Stimulated activated CD8-positive, alpha-beta memory T cell treated with anti-CD3 and anti-CD28 coated beads, Interleukin-12 subunit alpha, Interleukin-12 subunit beta, amount 100 ng/mL, for 1 hour (primary cell): ENCODE measurements around the gene MILR1.
"Not testable (repeated sequence)": the region's sequence is repeated elsewhere in the genome, so short reads cannot be mapped to it uniquely, and the experiment has no call there.

ENCODE experiments used
- DNase-seq: peaks from one replicate; pipeline ENCODE4 v3.0.0-alpha.2; 2020; ENCODE audit warnings: low read depth

MILR1 gene, protein sequence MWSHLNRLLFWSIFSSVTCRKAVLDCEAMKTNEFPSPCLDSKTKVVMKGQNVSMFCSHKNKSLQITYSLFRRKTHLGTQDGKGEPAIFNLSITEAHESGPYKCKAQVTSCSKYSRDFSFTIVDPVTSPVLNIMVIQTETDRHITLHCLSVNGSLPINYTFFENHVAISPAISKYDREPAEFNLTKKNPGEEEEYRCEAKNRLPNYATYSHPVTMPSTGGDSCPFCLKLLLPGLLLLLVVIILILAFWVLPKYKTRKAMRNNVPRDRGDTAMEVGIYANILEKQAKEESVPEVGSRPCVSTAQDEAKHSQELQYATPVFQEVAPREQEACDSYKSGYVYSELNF

DNA sequence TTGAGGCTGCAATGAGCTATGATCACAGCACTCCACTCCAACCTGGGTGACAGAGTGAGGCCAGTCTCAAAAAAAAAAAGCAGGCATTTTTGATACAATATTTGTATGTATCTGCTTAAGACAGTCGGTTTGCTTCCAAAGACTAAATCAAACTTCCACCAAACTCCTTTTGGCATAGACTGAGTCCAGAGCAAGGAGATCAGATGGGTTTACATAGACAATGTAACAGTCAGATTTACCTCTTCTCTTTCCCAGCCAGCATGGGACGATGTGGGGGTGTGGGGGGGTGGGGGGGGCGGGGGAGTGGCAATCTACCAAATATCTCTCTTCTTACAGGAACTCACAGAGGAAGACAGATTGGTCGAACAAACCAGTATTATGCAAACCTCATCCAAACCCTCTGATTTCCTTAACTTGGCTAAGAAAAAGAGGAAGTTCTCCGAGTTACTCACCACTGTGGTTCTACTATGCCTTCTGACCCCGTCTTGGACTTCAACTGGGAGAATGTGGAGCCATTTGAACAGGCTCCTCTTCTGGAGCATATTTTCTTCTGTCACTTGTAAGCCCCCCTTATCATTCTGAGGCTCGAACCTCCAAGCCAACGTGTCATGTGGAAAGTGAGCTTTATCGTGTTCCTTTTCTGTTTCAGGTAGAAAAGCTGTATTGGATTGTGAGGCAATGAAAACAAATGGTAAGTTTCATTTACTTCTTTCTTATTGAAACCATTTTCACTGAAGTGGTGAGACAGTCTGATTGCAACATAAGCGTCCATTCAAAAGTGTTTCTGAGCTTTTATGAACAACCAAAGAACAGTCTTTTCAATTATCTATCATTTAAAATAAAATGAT is at the start of gene MILR1:
Gene MILR1, plus strand, starts transcription at position 451 of the 848 bp plus-strand sequence. Its CDS starts 54 bp downstream, at position 505.
- no peak for DNase-seq

DNA sequence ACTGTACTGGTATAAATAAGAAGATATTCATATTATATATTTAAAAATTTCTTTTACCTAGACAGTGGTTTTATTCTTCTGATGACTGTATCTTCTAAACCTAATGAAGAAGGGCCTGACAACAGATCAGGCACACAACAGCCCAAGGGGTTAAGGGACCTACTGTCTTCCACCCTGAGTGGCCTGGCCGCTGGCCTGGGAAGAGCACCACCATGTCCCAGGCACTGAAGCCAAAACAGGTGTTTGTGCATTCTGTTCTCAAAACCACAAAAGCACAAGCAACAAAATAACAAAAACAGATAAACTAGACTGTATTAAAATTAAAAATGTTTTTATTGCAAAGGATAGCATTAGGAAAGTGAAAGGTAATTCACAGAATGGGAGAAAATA is 49.2 kb upstream of the MILR1 start:
- DNase-seq: no peak

DNA sequence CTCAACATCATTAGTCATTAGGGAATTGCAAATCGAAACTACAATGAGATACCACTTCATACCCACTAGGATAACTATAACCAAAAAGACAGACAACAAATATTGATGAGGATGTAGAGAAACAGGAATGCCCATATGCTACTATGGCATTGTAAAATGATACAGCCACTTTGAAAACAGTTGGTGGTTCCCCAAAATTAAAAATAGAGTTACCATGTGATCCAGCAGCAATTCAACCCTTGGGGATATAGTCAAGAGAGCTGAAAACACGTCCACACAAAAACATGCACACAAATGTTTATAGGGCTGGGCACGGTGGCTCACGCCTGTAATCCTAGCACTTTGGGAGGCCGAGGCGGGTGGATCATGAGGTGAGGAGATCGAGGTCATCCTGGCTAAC is 48.3 kb upstream of the MILR1 start:
- DNase-seq: no peak

DNA sequence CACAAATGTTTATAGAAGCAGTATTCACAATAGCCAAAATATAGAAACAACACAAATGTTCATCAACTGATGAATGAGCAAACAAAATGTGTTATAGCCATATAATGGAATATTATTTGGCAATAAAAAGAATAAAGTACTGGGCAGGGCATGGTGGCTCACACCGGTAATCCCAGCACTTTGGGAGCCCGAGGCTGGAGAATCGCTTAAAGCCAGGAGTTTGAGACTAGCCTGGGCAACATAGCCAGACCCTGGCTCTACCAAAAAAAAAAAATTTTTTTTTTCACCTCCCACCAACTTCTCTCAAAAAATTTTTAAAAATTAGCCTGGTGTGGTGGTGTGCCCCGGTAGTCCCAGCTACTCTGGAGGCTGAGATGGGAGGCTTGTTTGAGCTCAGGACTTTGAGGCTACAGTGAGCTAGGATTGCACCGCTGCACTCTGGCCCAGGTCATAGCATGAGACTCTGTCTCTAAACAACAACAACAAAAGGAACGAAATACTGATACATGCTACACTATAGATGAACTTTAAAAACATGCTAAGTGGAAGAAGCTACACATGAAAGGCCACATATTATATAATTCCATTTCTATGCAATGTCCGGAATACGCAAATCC is 47.6 kb upstream of the MILR1 start:
- DNase-seq: no peak

DNA sequence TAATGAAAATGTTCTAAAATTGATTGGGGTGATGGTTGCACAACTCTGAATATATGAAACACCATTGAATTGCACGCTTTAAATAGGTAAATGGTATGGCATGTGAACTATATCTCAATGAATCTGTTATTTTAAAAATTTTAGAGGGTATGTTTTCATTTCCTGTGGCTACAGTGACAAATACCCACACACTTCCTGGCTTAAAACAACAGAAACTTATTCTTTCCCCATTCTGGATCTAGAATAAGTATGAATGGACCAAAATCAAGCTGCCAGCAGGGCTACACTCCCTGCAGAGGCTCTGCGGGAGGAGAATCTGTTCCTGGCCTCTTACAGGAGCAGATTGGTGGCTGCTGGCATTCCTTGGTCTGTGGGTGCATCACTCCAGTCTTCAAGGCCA is 47.0 kb upstream of the MILR1 start:
- no peak for DNase-seq

DNA sequence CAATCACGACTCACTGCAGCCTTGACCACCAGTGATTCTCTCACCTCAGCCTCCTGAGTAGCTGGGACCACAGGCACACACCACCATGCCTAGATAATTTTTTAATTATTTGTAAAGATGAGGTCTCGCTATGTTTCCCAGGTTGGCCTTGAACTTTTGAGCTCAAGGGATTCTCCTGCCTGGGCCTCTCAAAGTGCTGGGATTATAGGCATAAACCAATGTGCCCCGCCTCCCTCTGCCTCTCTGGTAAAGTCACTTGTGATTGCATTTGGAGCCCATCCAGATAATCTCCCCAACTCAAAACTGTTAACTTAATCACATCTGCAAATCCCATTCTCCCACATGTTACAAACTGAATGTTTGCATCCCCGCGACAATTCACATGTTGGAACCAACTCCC is 46.4 kb upstream of the MILR1 start:
- no peak for DNase-seq

DNA sequence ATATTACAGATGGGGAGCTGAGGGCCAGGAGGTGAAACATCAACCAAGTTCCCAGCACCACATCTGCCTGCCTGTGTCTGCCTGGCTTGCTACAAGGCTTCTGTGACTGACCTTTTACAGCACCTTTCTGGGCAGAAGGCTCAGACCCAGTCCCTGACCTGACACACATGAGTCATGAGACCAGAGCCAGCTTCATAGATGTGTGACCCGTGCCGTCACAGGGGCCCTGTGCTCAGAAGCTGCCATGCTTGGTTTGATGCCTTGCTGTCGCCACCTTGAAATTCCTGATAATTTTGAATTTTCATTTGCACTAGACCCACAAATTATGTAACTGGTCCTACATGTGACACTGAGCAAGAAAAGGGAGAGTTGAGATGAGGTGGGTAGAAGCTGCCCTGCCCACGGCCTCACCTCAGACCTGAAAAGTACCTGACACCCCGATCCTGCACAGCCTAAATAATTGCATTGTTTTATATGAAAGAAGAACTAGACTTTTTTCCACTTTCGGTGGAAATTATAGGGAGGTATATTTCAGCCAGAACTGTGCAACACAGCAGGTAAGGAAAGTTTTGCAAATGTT is 44.9 kb upstream of the MILR1 start:
- no peak for DNase-seq

DNA sequence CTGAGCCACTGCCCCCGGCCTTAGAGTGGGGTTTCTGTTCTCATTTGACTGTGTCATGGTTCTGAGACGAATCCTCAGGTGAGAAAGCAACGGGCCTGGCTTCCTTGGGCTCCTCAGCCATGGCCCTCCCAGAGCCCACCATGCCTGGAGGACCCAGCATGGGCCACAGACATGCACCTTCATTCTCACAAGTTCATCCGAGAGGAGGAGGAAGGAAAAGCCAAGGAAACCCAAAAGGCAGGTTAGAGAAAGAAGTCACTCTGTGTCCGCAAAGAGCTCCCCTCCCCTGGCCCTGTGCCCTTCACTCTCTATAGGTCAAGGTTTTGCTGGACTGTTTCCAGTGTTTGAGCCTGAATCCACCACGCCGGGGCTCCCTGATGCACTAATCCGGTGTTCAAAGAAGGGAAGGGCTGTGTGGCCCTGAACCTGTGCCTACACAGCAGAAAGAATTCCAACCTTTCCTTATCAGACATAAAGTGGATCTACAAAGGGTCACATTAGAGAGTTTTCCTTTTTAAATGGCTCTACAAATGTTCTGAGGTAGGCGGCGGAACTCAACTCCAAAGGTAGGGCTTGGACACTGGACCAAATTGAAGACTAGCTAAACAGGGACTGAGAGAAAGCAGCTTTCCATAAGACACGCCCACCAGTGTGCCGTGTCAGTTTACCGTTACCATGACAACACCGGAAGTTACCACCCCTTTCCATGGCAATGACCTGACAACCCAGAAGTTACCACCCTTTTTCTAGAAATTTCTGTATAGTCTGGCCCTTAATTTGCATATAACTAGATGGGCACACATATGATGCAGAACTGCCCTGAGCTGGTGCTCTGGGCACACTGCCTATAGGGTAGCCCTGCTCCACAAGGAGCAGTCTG is 42.4 kb upstream of the MILR1 start:
- no peak for DNase-seq

DNA sequence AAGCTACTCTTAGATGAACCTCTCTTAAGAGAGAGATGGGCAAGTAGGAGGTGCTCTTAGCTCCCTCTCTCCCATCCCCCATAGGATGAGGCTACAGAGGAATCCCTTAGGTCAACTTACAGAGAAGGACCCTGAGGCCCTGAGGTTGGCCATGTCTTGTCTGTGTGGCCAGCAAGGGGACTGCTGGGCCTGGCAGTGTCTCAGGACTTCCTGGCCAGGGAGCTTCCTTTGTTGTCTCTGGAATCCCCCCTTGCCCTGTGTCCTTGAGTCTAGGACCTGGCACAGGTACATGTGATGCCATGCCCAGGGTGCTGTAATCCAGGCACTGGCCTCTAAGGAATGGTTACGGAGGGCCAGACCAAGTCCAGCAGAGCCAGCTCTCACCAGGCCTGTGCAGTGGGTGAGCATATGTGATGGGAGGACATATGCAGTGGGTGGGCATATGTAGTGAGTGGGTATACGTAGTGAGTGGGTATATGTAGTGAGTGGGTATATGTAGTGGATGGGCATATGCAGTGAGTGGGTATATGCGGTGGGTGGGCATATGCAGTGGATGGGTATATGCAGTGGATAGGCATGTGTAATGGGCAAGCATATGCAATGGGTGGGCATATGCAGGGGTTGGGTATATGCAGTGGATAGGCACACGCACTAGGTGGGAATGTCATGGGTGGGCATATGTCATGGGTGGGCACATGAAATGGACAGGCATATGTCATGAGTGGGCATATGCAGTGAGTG is 38.0 kb upstream of the MILR1 start:
- DNase-seq: no peak

DNA sequence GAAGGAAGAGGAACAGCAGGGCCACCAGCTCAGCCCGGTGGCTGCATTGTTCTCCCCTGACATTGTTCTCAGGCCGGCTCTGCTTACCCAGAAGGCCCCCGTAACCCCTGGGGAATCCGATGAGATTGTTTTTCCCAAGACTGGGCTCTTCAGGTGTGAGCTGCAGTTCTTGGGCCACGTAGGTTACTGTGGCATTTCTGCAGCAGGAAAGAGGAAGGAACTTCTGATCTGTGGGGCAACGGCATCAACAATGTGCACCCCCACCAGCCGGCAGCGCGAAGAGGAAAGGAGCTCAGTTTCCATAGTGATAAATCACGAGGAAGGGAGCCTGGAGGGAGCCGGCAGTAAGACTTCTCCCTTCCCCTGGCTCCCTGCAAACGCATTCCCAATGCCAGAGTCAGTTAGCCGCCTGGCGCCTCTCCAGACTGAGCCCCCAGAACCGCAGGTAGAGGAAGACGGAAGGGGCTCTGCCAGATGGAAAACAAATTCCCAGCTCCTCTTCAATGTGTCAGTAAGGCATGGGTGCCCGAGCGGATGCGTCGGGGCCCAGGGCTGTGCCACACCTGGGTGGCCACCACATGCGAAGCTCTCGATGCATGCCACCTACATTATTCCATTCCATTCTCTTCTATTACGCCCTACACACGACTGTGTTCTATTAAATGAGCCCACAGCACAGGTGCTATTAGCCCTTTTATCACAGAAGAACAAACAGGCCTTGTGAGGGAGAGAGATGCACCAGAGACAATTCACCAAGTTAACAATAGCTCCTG is 36.7 kb upstream of the MILR1 start:
- DNase-seq: no peak

DNA sequence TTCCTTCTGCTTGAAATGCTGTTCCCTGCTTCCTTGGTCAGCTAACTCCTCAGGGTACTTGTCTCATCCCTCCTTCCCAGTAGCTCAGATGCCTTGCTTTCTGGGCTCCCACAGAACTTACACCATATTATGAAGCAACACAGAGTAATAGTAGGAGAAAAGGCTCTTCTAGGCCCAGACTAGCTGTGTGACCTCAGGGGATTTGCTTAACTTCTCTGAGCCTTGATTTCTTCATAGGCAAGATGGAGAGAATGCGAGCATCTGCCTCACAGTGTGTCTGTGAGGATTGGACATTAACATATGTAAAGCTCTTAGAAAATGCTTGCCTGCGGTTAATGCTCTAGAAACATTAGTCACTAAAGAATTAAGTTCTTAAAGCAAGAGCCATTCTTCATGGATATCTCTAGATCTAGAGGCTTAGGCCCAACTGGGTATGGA is 36.0 kb upstream of the MILR1 start:
- DNase-seq: no peak

DNA sequence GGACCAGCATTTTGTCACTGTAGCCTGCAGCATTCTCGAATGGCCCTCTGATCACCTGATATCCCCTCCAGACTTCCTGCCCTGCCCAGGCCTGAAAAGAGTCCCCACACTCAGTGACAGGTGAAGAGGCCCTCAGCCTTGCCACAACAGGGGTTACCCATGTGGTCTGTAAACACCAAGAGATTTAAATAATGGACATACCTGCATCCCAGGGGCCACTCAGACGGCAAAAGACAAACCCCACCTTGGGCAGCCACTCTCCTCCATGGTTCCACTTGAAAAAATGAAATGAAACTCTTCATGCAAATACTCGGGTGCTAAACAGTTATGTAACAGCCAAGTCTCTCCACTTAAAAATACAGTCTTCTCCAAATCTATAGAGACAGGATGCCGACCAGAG is 35.4 kb upstream of the MILR1 start:
- DNase-seq: no peak

DNA sequence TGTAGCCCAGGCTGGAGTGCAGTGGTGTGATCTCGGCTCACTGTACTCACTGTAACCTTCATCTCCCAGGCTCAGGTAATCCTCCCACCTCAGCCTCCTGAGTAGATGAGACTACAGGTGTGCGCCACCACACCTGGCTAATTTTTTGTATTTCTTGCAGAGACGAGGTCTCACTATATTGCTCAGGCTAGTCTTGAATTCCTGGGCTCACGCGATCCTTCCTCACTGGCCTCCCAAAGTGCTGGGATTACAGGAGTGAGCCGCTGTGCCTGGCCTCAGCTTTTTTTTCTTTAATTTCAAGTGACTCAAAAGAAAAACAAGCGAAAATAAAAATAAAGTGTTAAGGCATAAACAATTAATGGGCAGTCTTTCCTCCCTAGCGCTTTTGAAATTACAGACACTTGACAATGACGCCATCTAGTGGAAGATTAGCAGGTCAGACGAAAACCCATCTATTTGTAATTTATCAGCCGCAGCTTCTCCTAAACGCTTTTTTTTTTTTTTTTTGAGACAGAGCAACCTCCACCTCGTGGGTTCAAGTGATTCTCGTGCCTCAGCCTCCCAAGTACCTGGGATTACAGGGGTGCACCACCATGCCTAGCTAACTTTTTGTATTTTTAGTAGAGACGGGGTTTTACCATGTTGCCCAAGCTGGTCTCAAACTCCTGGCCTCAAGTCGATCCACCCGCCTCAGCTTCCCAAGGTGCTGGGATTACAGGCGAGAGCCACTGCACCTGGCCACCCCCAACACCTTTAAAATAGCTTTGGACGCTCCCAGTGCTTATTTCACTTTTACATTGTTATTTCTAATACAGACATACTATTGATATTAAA is 30.2 kb upstream of the MILR1 start:
- no peak for DNase-seq

DNA sequence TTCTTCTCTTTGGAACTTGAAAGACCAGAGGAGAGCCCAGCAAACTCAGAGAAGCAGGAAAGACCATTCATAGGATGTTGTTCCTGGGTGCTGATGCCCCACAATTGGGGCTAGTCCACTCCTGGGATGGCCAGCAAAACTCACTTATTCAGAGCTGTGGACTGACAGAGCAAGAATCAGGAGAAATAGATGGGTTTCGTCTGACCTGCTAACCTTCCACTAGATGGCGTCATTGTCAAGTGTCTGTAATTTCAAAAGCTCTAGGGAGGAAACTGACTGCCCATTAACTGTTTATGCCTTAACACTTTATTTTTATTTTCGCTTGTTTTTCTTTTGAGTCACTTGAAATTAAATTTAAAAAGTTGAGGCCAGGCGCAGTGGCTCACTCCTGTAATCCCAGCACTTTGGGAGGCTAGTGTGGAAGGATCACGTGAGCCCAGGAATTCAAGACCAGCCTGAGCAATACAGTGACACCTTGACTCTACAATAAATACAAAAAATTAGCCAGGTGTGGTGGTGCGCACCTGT is 28.7 kb upstream of the MILR1 start:
- no peak for DNase-seq

DNA sequence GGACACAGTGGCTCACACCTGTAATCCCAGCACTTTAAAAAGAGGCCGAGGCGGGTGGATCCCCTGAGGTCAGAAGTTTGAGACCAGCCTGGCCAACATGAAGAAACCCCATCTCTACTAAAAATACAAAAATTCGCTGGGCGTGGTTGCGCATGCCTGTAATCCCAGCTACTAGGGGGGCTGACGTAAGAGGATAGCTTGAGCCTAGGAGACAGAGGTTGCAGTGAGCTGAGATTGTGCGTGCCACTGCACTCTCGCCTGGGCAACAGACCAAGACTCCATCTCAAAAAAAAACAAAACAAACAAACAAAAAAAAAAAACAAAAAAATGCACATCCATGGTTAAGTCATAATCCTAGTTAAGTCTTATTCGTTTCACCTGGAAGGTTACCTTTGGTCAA is 26.8 kb upstream of the MILR1 start:
- DNase-seq: not testable (repeated sequence)

DNA sequence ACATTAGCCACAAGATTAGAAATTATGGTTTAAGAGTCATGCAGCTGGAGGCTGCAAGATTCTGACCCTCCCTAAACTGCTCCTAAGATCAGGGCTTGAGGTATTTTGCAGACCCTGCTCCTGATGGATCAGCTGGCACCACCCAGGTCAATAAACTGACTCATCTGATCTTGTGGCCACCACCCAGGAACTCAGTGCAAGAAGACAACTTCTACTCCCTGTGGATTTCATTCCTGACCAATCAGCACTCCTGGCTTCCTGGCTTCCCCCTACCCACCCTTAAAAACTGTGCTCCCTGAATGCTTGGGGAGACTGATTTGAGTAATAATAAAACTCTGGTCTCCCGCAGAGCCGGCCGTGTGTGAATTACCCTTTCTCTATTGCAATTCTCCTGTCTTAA is 25.0 kb upstream of the MILR1 start:
- no peak for DNase-seq

DNA sequence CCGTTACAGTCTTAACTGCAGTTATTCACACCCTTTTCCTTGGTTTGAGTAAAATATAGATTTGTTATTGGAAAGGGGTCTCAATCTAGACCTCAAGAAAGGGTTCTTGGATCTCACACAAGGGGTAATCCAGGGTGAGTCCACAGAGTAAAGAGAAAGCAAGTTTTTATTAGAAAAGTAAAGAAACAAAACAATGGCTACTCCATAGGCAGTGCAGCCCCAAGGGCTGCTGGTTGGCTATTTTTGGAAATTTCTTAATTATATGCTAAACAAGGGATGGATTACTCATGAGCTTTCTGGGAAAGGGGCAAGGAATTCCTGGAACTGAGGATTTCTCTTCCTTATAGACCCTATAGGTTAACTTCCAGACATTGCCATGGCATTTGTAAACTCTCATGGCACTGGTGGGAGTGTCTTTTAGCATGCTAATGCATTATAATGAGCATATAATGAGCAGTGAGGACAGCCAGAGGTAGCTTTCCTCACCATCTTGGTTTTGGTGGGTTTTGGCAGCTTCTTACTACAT is 24.5 kb upstream of the MILR1 start:
- no peak for DNase-seq

DNA sequence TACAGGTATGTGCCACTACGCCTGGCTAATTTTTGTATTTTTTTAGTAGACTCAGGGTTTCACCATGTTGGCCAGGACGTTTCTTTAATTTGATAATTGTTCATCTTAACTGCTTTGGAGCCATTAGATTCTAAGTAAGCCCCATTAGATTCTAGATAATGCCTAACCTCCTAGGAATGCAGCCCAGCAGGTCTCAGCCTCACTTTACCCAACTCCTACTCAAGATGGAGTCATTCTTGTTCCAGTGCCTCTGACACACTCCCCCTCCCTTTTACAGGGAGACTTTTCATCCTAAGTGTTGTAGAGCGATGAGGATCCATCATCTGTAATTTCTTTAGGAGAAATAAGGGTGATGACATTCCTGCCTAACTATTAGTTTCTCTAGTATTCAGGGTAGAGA is 23.7 kb upstream of the MILR1 start:
- no peak for DNase-seq

DNA sequence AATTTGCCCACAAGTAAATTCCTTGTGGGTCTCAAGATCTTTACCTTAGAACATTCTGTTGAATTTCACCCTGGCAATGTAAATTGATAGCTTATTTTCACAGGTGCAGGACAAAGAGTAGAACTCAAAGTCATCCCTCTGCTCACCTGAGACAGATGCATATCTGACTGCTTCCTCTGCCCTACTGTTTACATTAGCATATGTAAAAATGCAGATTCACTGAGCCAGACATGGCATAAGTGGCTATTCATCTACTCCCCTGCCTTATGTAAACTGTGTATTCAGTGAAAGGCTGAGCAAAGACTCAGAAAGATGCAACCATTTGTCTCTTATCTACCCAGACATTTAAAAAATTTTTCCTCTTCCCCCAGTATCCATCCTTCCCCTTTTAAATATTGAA is 22.3 kb upstream of the MILR1 start:
- DNase-seq: no peak
